ENCODE results near the gene PMM1.

- no peak for TF ChIP-seq CTCF (IDR thresholded peaks at IDR 0.05)
- TF ChIP-seq POLR2A (IDR thresholded peaks at IDR 0.05): no peak
These were observed 8.0 kb upstream of the PMM1 start for GRCh38 chr22:41597635-41597953.
